Effector CD8-positive, alpha-beta T cell (primary cell): Measurements from ENCODE around the gene DDX42.

Experiments
- DNase-seq: peaks from one replicate; lab custom pipeline; 2025; lab: John Stamatoyannopoulos, UW

The DDX42 gene

DNA sequence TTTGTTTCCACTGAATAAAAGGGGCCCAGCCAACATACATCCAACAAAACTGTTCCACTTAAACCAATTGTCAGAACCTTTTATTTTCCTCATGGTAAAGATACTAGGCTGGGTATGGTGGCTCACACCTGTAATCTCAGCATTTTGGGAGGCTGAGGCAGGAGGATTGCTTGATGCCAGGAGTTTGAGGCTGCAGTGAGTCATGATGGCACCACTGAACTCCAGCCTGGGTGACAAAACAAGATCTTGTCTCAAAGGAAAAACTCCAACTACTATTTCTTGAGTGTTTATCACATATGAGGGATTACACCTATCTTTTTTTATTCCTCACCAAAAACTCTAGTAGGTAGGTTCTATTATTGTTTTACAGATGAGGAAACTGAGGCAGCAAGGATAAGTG is 48.6 kb downstream of the DDX42 start:
- DNase-seq, result no peak

- DNase-seq, result no peak
These were observed 49.8 kb downstream of the DDX42 start for GRCh38 chr17:63823659-63824331.

DNA sequence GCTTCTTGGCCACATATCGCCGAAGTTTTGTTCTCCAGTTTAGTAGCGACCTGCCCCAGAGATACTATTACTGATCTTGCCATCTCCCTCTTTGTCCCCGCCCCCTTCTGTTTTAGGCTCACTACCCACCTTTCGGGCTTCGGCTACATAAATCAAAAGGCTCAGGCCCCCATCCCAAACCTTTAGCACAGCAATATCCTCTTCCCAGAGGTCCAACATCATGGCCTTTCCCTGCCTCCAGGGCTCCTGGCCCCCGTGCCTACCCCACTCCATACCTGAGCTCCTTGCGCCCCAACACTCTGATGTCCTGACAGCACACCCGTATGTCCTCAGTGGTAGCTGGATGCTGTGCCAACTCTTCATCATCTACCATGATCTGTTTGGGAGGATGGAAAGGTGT is 50.4 kb downstream of the DDX42 start:
- DNase-seq, result no peak

GRCh38 chr17:63826468-63827001 is 52.6 kb downstream of the DDX42 start:
- DNase-seq, result no peak

GRCh38 chr17:63827002-63827800 is 53.2 kb downstream of the DDX42 start, which contains the start of the genes FTSJ3 and PSMC5:
Gene FTSJ3, minus strand, starts transcription at chr17:63827663. Its CDS starts 761 bp downstream, at chr17:63826902.
Gene PSMC5, plus strand, starts transcription at chr17:63827431. Its CDS starts 60 bp downstream, at chr17:63827491.
- peak; percentile 88 for DNase-seq

DNA sequence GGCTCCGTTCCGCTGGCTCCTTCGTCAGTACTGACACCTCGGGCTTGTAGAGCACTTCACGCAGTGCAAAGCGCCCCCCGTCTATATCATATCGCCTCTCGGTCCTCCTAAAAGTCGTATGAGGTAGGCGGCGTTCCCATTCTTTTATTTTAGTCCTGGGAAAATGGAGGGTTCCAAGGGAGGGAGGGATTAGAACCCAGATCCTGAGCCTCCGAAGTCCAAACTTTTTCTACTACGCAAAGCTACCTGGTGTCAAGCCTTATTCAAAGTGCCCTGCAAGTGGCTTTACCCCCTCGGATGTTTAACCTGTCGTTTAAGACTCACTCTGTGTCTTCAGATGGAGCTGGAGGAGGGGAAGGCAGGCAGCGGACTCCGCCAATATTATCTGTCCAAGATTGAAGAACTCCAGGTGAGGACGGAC is 53.8 kb downstream of the DDX42 start:
- no peak for DNase-seq

GRCh38 chr17:63828936-63829335 is 55.0 kb downstream of the DDX42 start:
- DNase-seq, result no peak

DNA sequence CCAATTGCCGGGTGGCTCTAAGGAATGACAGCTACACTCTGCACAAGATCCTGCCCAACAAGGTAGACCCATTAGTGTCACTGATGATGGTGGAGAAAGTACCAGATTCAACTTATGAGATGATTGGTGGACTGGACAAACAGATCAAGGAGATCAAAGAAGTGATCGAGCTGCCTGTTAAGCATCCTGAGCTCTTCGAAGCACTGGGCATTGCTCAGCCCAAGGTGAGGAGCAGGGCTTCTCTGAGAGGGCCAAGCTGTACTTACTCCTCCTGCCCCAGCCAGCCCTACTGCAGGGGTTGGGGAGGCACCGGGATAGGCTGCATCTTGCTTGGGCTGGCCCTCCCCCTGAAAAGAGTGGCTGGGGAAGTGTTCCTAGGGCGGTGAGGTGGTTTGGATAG is 56.3 kb downstream of the DDX42 start:
- DNase-seq, result no peak

GRCh38 chr17:63830904-63831491 is 57.0 kb downstream of the DDX42 start:
- DNase-seq, result no peak

DNA sequence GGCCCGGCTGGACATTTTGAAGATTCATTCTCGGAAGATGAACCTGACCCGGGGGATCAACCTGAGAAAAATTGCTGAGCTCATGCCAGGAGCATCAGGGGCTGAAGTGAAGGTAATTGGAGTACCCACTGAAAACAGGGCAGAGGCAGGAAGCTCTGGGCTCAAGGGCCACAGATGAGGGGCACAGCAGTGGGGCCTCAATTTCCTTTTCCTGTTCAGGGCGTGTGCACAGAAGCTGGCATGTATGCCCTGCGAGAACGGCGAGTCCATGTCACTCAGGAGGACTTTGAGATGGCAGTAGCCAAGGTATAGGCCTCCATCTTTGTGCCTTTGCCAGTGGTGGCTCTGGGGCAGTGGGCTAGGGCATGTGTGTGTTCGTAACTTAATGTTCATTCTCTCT is 57.5 kb downstream of the DDX42 start:
- DNase-seq, result no peak

- DNase-seq, result no peak
These were observed 58.0 kb downstream of the DDX42 start for GRCh38 chr17:63832014-63832413.

GRCh38 chr17:63832455-63832854 is 58.5 kb downstream of the DDX42 start:
- no peak for DNase-seq

GRCh38 chr17:63833026-63833740 is 59.2 kb downstream of the DDX42 start:
- no peak for DNase-seq

GRCh38 chr17:63833741-63834373 is 59.9 kb downstream of the DDX42 start:
- DNase-seq, result no peak

GRCh38 chr17:63834431-63835166 is 60.6 kb downstream of the DDX42 start:
- peak; percentile 35 for DNase-seq

- DNase-seq, result no peak
These were observed 61.3 kb downstream of the DDX42 start for GRCh38 chr17:63835167-63835720.

DNA sequence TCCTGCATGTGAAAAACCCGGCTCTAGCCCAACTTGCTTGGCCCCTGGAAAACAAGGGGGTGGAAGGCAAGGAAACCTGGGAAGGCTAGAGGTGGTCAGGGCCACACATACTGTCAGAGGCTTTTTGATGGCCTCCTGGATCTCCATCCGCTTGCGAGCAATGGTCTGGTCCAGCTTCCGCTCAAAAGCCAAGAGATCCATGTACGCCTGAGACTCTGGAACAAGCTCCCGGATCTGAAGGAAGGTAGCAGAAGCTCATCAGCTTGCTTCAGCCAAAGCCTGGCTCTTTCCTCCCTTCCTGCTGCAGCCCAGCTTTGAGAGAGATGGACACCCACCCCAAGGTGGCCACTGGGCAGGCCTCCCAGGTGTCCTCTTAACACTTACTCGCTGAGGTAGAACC is 62.8 kb downstream of the DDX42 start:
- no peak for DNase-seq

GRCh38 chr17:63837480-63837879 is 63.5 kb downstream of the DDX42 start:
- no peak for DNase-seq

GRCh38 chr17:63837962-63838600 is 64.1 kb downstream of the DDX42 start:
- DNase-seq, result no peak

- DNase-seq, result no peak
These were observed 64.7 kb downstream of the DDX42 start for GRCh38 chr17:63838631-63839171.
